ENCODE measurements around the gene KCNQ1.

- TF ChIP-seq CTCF (IDR thresholded peaks at IDR 0.05 in 2 of 3, conservative IDR thresholded peaks at IDR 0.05 in 1 of 3; ENCODE audit: borderline replicate concordance in 1 of 3, insufficient read depth in 1 of 3, low read depth in 2 of 3, low read length in 2 of 3) (no peak), RAD21 (IDR thresholded peaks at IDR 0.05; ENCODE audit: low read depth) (no peak), CEBPB (IDR thresholded peaks at IDR 0.05; ENCODE audit: low read depth) (no peak), POLR2A (IDR thresholded peaks at IDR 0.05; ENCODE audit: borderline replicate concordance, extremely low read depth, insufficient read depth, insufficient read length) (no peak), FOSL1 (IDR thresholded peaks at IDR 0.05; ENCODE audit: low read depth) (no peak), POLR2AphosphoS5 (IDR thresholded peaks at IDR 0.05; ENCODE audit: low read depth, low read length) (no peak), TCF7L2 (IDR thresholded peaks at IDR 0.05; ENCODE audit: borderline replicate concordance, extremely low read depth, insufficient read depth, insufficient read length) (no peak), EZH2 (IDR thresholded peaks at IDR 0.05) (no peak), EGR1 (IDR thresholded peaks at IDR 0.05; ENCODE audit: low read depth) (no peak)
These were observed 383.9 kb downstream of the KCNQ1 start for GRCh38 chr11:2828585-2829330.
